Measurements from ENCODE around the gene NR4A3.

- TF ChIP-seq POLR2A (IDR thresholded peaks at IDR 0.05; ENCODE audit: borderline replicate concordance, extremely low read depth, insufficient read depth, insufficient read length) (no peak), REST (IDR thresholded peaks at IDR 0.05; ENCODE audit: low read depth) (no peak), FOSL1 (IDR thresholded peaks at IDR 0.05; ENCODE audit: low read depth) (no peak), TCF7L2 (IDR thresholded peaks at IDR 0.05; ENCODE audit: borderline replicate concordance, extremely low read depth, insufficient read depth, insufficient read length) (no peak), EZH2phosphoT487 (IDR thresholded peaks at IDR 0.05; ENCODE audit: borderline replicate concordance) (no peak), CEBPB (IDR thresholded peaks at IDR 0.05; ENCODE audit: low read depth) (no peak)
- TF ChIP-seq, protein P1, sequence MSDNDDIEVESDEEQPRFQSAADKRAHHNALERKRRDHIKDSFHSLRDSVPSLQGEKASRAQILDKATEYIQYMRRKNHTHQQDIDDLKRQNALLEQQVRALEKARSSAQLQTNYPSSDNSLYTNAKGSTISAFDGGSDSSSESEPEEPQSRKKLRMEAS (IDR thresholded peaks at IDR 0.05), result no peak
These were observed 3.2 kb upstream of the NR4A3 start for GRCh38 chr9:99818500-99818899.

All from HCT116 (cell line).